Mesendoderm (in vitro differentiated cells): Measurements from ENCODE around the gene PLEKHM1. TPM values are rescaled to one million over a fixed set of nuclear protein-coding genes. Genes with fewer than 3 reads are reported as not detected.
"Not testable (repeated sequence)": the region's sequence is repeated elsewhere in the genome, so short reads cannot be mapped to it uniquely, and the experiment has no call there.

Experiments used
- DNase-seq: peaks from one replicate; pipeline ENCODE4 v3.0.0; 2013
- H2AK5ac ChIP-seq: 2 replicates; pipeline ENCODE4 v1.6.1; 2013; ENCODE audit warnings: low read length, inconsistent platforms
- H2BK120ac ChIP-seq: 2 replicates; pipeline ENCODE4 v1.6.1; 2013; ENCODE audit warnings: low read depth, mild to moderate bottlenecking, low read length, moderate library complexity, mixed read lengths
- H2BK15ac ChIP-seq: replicated peaks from 2 replicates; pipeline ENCODE4 v1.6.1; 2013; ENCODE audit warnings: low read depth, mild to moderate bottlenecking, moderate library complexity
- H2BK5ac ChIP-seq: 2 replicates; pipeline ENCODE4 v1.6.1; 2013; ENCODE audit warnings: low read length, inconsistent platforms
- H3K18ac ChIP-seq: 2 replicates; pipeline ENCODE4 v1.6.1; 2013; ENCODE audit warnings: mild to moderate bottlenecking, low read length, mixed read lengths
- H3K23ac ChIP-seq: one replicate; pipeline ENCODE4 v1.6.1; 2013; ENCODE audit warnings: low read length
- H3K27ac ChIP-seq: 2 replicates; pipeline ENCODE4 v1.5.1; 2013; ENCODE audit warnings: low read depth, mild to moderate bottlenecking, inconsistent platforms, low read length, moderate library complexity
- H3K27me3 ChIP-seq: 2 replicates; pipeline ENCODE4 v1.6.1; 2013; ENCODE audit warnings: low read length, control low read depth, mild to moderate bottlenecking, inconsistent platforms; ENCODE audit not compliant: insufficient read depth, poor library complexity
- H3K36me3 ChIP-seq: 2 replicates; pipeline ENCODE4 v1.6.1; 2013; ENCODE audit warnings: low read length, inconsistent platforms; ENCODE audit not compliant: control insufficient read depth, insufficient read depth
- H3K4ac ChIP-seq: one replicate; pipeline ENCODE4 v1.6.1; 2013; ENCODE audit warnings: low read depth, mild to moderate bottlenecking, low read length, moderate library complexity
- H3K4me1 ChIP-seq: 2 replicates; pipeline ENCODE4 v1.6.1; 2013; ENCODE audit warnings: low read depth, low read length, inconsistent platforms; ENCODE audit not compliant: control insufficient read depth
- H3K4me2 ChIP-seq: 2 replicates; pipeline ENCODE4 v1.6.1; 2013; ENCODE audit warnings: low read length
- H3K4me3 ChIP-seq: 2 replicates; pipeline ENCODE4 v1.5.1; 2013; ENCODE audit warnings: mild to moderate bottlenecking, low read length
- H3K56ac ChIP-seq: one replicate; pipeline ENCODE4 v1.6.1; 2013; ENCODE audit warnings: low read length
- H3K79me1 ChIP-seq: 2 replicates; pipeline ENCODE4 v1.6.1; 2013; ENCODE audit warnings: low read length, inconsistent platforms
- H3K79me2 ChIP-seq: 2 replicates; pipeline ENCODE4 v1.6.1; 2013; ENCODE audit warnings: mild to moderate bottlenecking, low read length; ENCODE audit not compliant: control insufficient read depth, insufficient read depth
- H3K9ac ChIP-seq: 2 replicates; pipeline ENCODE4 v1.6.1; 2013; ENCODE audit warnings: low read length, inconsistent platforms
- H4K5ac ChIP-seq: one replicate; pipeline ENCODE4 v1.6.1; 2013; ENCODE audit warnings: low read length
- H4K8ac ChIP-seq: one replicate; pipeline ENCODE4 v1.6.1; 2013; ENCODE audit warnings: low read depth, mild to moderate bottlenecking, control low read depth, low read length, moderate library complexity
- WGBS: extraction: QIAGEN DNeasy Blood & Tissue Kit; methylation state at CpG from one replicate; pipeline ENCODE4 v1.1.7; 2013; ENCODE audit warnings: low lambda C conversion rate, missing lambda C conversion rate; ENCODE audit not compliant: insufficient coverage; ENCODE audit errors: extremely low coverage; 5-methylcytosine and 5-hydroxymethylcytosine counted together
- polyA plus RNA-seq, 2 experiments: library from polyadenylated mRNA; stranded (reverse); fragments of 200-250 nt; gene quantifications; one replicate each; pipeline ENCODE4 v1.2.3, GENCODE V29; 2013

The PLEKHM1 gene
- 6.6 TPM for polyA plus RNA-seq (2013, experiment 1 of 2)
- 6.2 TPM for polyA plus RNA-seq (2013, experiment 2 of 2)

- H3K36me3 ChIP-seq, H3K18ac ChIP-seq, H4K5ac ChIP-seq, H2AK5ac ChIP-seq, H3K79me2 ChIP-seq, H3K4ac ChIP-seq, H3K27me3 ChIP-seq, H4K8ac ChIP-seq, H3K79me1 ChIP-seq, H2BK15ac ChIP-seq, H2BK120ac ChIP-seq, H3K27ac ChIP-seq, H3K4me3 ChIP-seq, H3K4me1 ChIP-seq, H3K23ac ChIP-seq, H2BK5ac ChIP-seq: not testable (repeated sequence)
- Histone ChIP-seq H3K56ac (peak within 1 kb of the TSS; percentile 81), H3K9ac (peak within 1 kb of the TSS; percentile 61), H3K4me2 (peak within 1 kb of the TSS; percentile 38)
- peak; percentile 80 for DNase-seq
- WGBS = no CpG with 5 or more reads among the region's 59 CpGs
These were observed at the start of gene PLEKHM1 for GRCh38 chr17:45490615-45491433. TSS of gene PLEKHM1 (minus strand) at chr17:45490721. CDS start at chr17:45482484, 8,237 bp downstream.

GRCh38 chr17:45538168-45538567, 47.6 kb upstream of the PLEKHM1 start:
- not testable (repeated sequence) for H3K36me3 ChIP-seq, H2BK120ac ChIP-seq, H3K4me2 ChIP-seq, H4K5ac ChIP-seq, H2AK5ac ChIP-seq, H2BK5ac ChIP-seq, H3K4me3 ChIP-seq, DNase-seq, H3K56ac ChIP-seq, H3K18ac ChIP-seq, H3K4ac ChIP-seq, H3K4me1 ChIP-seq, H4K8ac ChIP-seq, H2BK15ac ChIP-seq, H3K27ac ChIP-seq, H3K79me1 ChIP-seq, H3K79me2 ChIP-seq, H3K23ac ChIP-seq, H3K9ac ChIP-seq, H3K27me3 ChIP-seq
- no CpG with 5 or more reads among the region's 7 CpGs for WGBS

GRCh38 chr17:45506072-45506471, 15.6 kb upstream of the PLEKHM1 start:
- not testable (repeated sequence) for H3K27me3 ChIP-seq, H3K4me1 ChIP-seq, H4K5ac ChIP-seq, H2BK5ac ChIP-seq, H2BK120ac ChIP-seq, H3K4me3 ChIP-seq, H3K27ac ChIP-seq, H3K4ac ChIP-seq, H3K79me2 ChIP-seq, H2AK5ac ChIP-seq, DNase-seq, H3K4me2 ChIP-seq, H2BK15ac ChIP-seq, H4K8ac ChIP-seq, H3K23ac ChIP-seq, H3K18ac ChIP-seq, H3K56ac ChIP-seq, H3K36me3 ChIP-seq, H3K9ac ChIP-seq, H3K79me1 ChIP-seq
- WGBS = no CpG with 5 or more reads among the region's 3 CpGs

- not testable (repeated sequence) for H2AK5ac ChIP-seq, H3K23ac ChIP-seq, H3K36me3 ChIP-seq, H3K18ac ChIP-seq, H2BK5ac ChIP-seq, H3K27me3 ChIP-seq, H3K79me2 ChIP-seq, H3K4me2 ChIP-seq, H3K9ac ChIP-seq, DNase-seq, H2BK15ac ChIP-seq, H4K8ac ChIP-seq, H4K5ac ChIP-seq, H3K4ac ChIP-seq, H3K79me1 ChIP-seq, H3K4me3 ChIP-seq, H2BK120ac ChIP-seq, H3K27ac ChIP-seq, H3K4me1 ChIP-seq, H3K56ac ChIP-seq
- no CpG with 5 or more reads among the region's 3 CpGs for WGBS
These were observed 14.7 kb upstream of the PLEKHM1 start for GRCh38 chr17:45505183-45505582.

GRCh38 chr17:45501092-45501707, 10.7 kb upstream of the PLEKHM1 start:
- not testable (repeated sequence) for H3K9ac ChIP-seq, DNase-seq, H3K27ac ChIP-seq, H3K56ac ChIP-seq, H3K27me3 ChIP-seq, H3K4me1 ChIP-seq, H3K4ac ChIP-seq, H3K18ac ChIP-seq, H3K4me3 ChIP-seq, H2BK5ac ChIP-seq, H3K36me3 ChIP-seq, H2BK15ac ChIP-seq, H3K79me1 ChIP-seq, H4K8ac ChIP-seq, H2AK5ac ChIP-seq, H3K23ac ChIP-seq, H4K5ac ChIP-seq, H2BK120ac ChIP-seq, H3K79me2 ChIP-seq, H3K4me2 ChIP-seq
- no CpG with 5 or more reads among the region's 33 CpGs for WGBS
